Activated B cell treated with CpG ODN at 0.5 μM for 24 hours (primary cell): ENCODE measurements around the gene UTP25. TPM values are rescaled to one million over a fixed set of nuclear protein-coding genes. Genes with fewer than 3 reads are reported as not detected.

ENCODE experiments used
- ATAC-seq: fragments of 200-7000 bp; cut with Tn5 transposase; one replicate; pipeline ENCODE4 v1.10.0; 2021; ENCODE audit warnings: low read depth, mild to moderate bottlenecking, moderate library complexity
- CTCF ChIA-PET: fragments of 350-600 bp; sonication (Branson Sonifier 250); formaldehyde crosslinking; loops from one replicate; lab custom pipeline; 2021; ENCODE audit warnings: antibody characterized with exemption; lab: Charles Lee
- POLR2A ChIA-PET: fragments of 350-600 bp; sonication (Branson Sonifier 250); formaldehyde crosslinking; loops from one replicate; lab custom pipeline; 2021; ENCODE audit warnings: antibody characterized with exemption; lab: Charles Lee
- DNase-seq: peaks from one replicate; pipeline ENCODE4 v3.0.0; 2022
- H3K27ac Mint-ChIP-seq: one replicate; pipeline ENCODE4 v1.8.0; 2020; ENCODE audit warnings: mixed read lengths
- H3K27me3 Mint-ChIP-seq: one replicate; pipeline ENCODE4 v1.8.0; 2021; ENCODE audit warnings: mixed read lengths
- H3K36me3 Mint-ChIP-seq: one replicate; pipeline ENCODE4 v1.8.0; 2021; ENCODE audit warnings: low read depth, mixed read lengths
- H3K4me1 Mint-ChIP-seq: one replicate; pipeline ENCODE4 v1.8.0; 2021; ENCODE audit warnings: mixed read lengths
- H3K4me3 Mint-ChIP-seq: one replicate; pipeline ENCODE4 v1.8.0; 2020; ENCODE audit warnings: mild to moderate bottlenecking, mixed read lengths
- H3K9me3 Mint-ChIP-seq: one replicate; pipeline ENCODE4 v1.8.0; 2020; ENCODE audit warnings: mixed read lengths
- intact Hi-C: fragments of 100-400 bp; cut with micrococcal nuclease; formaldehyde crosslinking; loops from one replicate; pipeline ENCODE4 v1.15.1; 2024
- total RNA-seq: library from RNA; stranded (reverse); gene quantifications from 2 replicates; pipeline ENCODE4 v1.2.3, GENCODE V29; 2022
- TF ChIP-seq, protein P1 (sequence below): fragments of 200-600 bp; IDR thresholded peaks from one replicate; pipeline ENCODE4 v1.8.0; 2022; ENCODE audit warnings: antibody characterized with exemption, mild to moderate bottlenecking

Gene UTP25
- total RNA-seq, 1 donor from 2014 or later = 15.4 TPM

DNA sequence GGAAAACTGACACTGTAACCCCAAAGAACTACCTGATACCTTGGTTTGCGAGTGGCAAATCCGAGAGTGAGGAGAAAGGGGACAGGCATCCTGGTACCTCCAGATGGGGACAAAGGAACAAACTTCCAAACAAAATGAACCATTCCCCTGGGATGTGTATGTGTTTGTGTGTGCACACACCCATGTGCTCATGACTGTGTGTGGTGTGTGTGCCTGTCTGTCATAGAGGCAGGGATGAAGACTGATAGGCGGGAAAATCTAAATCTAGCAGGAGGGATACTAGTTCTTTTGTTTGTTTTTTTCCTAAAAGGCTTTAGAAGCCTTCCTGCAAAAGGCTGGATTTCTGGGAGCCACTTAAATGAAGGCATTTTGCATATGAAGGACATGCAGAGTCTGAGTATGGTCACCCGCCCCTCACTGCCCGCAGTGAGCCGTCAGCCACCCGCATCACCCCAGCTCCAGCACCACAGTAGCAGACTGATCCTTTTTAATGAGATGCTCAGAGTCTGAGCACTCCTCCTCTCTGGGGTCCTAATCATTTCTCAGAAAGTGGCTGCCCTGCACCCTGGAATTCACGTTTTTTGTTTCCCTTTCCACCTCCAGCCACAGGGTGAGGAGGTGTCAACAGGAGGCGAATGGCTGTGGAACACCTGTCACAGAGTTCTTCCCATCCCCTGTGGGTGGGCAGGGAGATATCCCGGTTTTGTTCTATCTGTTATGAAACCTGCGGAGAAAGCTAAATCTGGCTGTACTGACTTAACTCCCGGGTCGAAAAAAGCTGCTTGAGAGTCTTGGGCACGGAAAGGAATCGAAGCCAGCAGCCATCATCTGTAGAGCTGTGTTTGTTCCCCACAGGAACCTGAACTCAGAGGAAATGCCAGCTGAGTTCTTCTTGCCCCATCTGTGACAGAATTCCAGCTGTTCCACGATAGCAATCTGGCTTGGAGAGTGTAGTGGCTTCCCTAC lies 34.9 kb downstream of the UTP25 start:
- intact Hi-C loops = no loop called here
- no peak overlapping the region for H3K27ac Mint-ChIP-seq
- DNase-seq = no peak
- no peaks in the 10 kb centered on the region for H3K4me1 Mint-ChIP-seq
- ChIA-PET CTCF (interaction anchor here (0.6 kb wide), 1 partner anchor 447 kb away, joined by 3 read pairs; no protein-coding TSS in a partner anchor), POLR2A (no interaction called here)
- TF ChIP-seq, protein P1, sequence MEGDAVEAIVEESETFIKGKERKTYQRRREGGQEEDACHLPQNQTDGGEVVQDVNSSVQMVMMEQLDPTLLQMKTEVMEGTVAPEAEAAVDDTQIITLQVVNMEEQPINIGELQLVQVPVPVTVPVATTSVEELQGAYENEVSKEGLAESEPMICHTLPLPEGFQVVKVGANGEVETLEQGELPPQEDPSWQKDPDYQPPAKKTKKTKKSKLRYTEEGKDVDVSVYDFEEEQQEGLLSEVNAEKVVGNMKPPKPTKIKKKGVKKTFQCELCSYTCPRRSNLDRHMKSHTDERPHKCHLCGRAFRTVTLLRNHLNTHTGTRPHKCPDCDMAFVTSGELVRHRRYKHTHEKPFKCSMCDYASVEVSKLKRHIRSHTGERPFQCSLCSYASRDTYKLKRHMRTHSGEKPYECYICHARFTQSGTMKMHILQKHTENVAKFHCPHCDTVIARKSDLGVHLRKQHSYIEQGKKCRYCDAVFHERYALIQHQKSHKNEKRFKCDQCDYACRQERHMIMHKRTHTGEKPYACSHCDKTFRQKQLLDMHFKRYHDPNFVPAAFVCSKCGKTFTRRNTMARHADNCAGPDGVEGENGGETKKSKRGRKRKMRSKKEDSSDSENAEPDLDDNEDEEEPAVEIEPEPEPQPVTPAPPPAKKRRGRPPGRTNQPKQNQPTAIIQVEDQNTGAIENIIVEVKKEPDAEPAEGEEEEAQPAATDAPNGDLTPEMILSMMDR = no peak
- ATAC-seq = no peak
- peaks cover 10% of the 10 kb centered on the region for H3K9me3 Mint-ChIP-seq
- peaks cover 10% of the 10 kb centered on the region for H3K27me3 Mint-ChIP-seq
- no peak overlapping the region for H3K4me3 Mint-ChIP-seq
- peaks cover 6% of the 10 kb centered on the region for H3K36me3 Mint-ChIP-seq

DNA sequence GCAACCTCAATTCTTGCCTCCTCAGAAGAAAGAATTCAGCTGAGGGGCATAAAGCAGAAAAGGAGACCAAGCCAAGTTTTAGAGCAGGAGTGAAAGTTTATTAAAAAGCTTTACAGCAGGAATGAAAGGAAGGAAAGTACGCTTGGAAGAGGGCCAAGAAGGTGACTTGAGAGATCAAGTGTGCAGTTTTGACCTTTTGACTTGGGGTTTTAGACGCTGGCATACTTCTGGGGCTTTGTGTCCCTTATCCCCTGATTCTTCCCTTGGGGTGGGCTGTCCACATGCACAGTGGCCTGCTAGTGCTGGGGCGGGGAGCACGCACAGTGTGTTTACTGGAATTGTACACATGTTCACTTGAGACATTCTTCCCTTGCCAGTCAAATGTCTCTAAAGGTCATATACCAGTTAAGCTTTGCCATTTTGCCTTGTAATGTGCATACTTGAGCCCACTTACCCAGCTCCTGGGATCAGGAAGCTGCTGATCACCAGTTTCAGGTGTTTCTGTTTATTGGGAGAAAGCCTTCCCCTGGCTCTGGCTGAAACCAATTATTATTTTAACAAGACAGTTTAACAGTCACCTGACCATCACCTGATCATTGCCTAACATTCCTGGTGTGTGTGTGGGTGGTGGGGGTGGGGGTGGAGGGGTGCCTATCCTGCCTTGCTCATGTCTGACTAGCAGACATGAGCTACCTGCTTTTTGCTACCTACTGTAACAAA lies 36.2 kb downstream of the UTP25 start:
- H3K9me3 Mint-ChIP-seq = peaks cover 10% of the 10 kb centered on the region
- intact Hi-C loops = no loop called here
- CTCF ChIA-PET = interaction anchor here (0.6 kb wide), 2 partner anchors 446 to 447 kb away, joined by 3 read pairs; no protein-coding TSS in a partner anchor
- TF ChIP-seq, protein P1 = no peak
- no peaks in the 10 kb centered on the region for H3K36me3 Mint-ChIP-seq
- H3K4me1 Mint-ChIP-seq = no peaks in the 10 kb centered on the region
- ATAC-seq = no peak
- DNase-seq = no peak
- H3K4me3 Mint-ChIP-seq = no peak overlapping the region
- POLR2A ChIA-PET = no interaction called here
- peaks cover 10% of the 10 kb centered on the region for H3K27me3 Mint-ChIP-seq
- no peak overlapping the region for H3K27ac Mint-ChIP-seq

DNA sequence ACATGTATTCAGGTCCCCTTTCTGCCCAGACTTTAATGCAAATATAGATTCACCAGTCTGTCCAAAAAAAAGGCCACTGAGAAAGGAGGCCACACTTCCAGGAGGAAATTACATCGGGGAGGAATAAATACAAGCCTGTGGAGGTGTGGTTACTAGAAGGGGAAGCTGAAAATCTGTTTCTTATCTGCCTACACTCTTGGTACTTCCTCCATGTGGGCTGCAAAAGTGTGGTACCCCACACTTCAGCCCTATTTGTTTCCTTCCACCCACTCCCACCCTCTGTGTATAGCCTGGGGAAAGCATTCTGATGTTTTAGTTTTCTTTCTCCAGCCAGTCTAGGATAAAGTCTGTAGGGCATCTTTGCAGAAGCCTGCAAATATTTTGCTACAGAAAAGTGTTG lies 38.4 kb downstream of the UTP25 start:
- DNase-seq = no peak
- H3K27ac Mint-ChIP-seq = no peak overlapping the region
- ChIA-PET CTCF (no interaction called here), POLR2A (no interaction called here)
- no peak overlapping the region for H3K4me3 Mint-ChIP-seq
- intact Hi-C loops = no loop called here
- H3K27me3 Mint-ChIP-seq = peaks cover 15% of the 10 kb centered on the region
- ATAC-seq = no peak
- no peaks in the 10 kb centered on the region for H3K36me3 Mint-ChIP-seq
- peaks cover 10% of the 10 kb centered on the region for H3K9me3 Mint-ChIP-seq
- TF ChIP-seq, protein P1 = no peak
- H3K4me1 Mint-ChIP-seq = no peaks in the 10 kb centered on the region

- no peak for ATAC-seq
- no peak overlapping the region for H3K27ac Mint-ChIP-seq
- peaks cover 10% of the 10 kb centered on the region for H3K9me3 Mint-ChIP-seq
- ChIA-PET CTCF (no interaction called here), POLR2A (no interaction called here)
- intact Hi-C loops = no loop called here
- no peak overlapping the region for H3K4me3 Mint-ChIP-seq
- peaks cover 16% of the 10 kb centered on the region for H3K27me3 Mint-ChIP-seq
- TF ChIP-seq, protein P1 = no peak
- no peak for DNase-seq
- H3K36me3 Mint-ChIP-seq = no peaks in the 10 kb centered on the region
- no peaks in the 10 kb centered on the region for H3K4me1 Mint-ChIP-seq
Observed at GRCh38 chr1:209869291-209870149, 41.7 kb downstream of the UTP25 start.
